Liver (tissue), 9 donors: ENCODE results near the gene PDE4B. TPM values are rescaled to one million over a fixed set of nuclear protein-coding genes. Genes with fewer than 3 reads are reported as not detected.

Experiments
- DNase-seq: peaks from one replicate; pipeline ENCODE4 v3.0.0-alpha.2; 2017; ENCODE audit warnings: low spot score
- H3K27ac ChIP-seq, 2 donors: one replicate each; pipeline ENCODE4 v1.7.0; 2013; ENCODE audit warnings: inconsistent platforms in 2 of 2, low read length in 2 of 2, control low read depth in 1 of 2, low read depth in 1 of 2, mild to moderate bottlenecking in 1 of 2
- H3K27me3 ChIP-seq, 4 donors: one replicate each; pipeline versions ENCODE4 v1.6.1 to v1.7.0; 2013; ENCODE audit warnings: low read length in 3 of 4, inconsistent platforms in 1 of 4, mild to moderate bottlenecking in 1 of 4, moderate library complexity in 1 of 4; ENCODE audit not compliant: control insufficient read depth in 4 of 4, insufficient read depth in 4 of 4
- H3K36me3 ChIP-seq, 4 donors: one replicate each; pipeline versions ENCODE4 v1.6.1 to v1.7.0; 2013; ENCODE audit warnings: low read length in 3 of 4, mild to moderate bottlenecking in 3 of 4, low read depth in 1 of 4, moderate library complexity in 1 of 4; ENCODE audit not compliant: control insufficient read depth in 4 of 4, insufficient read depth in 3 of 4
- H3K4me1 ChIP-seq, 4 donors: one replicate each; pipeline versions ENCODE4 v1.6.1 to v1.7.0; 2013; ENCODE audit warnings: low read length in 3 of 4, mild to moderate bottlenecking in 3 of 4, moderate library complexity in 1 of 4; ENCODE audit not compliant: control insufficient read depth in 4 of 4, insufficient read depth in 4 of 4
- H3K4me3 ChIP-seq, 3 donors: one replicate each; pipeline versions ENCODE4 v1.6.1 to v1.7.0; 2013; ENCODE audit warnings: low read length in 3 of 3, control low read depth in 1 of 3, low read depth in 1 of 3, mild to moderate bottlenecking in 1 of 3
- H3K9ac ChIP-seq, 2 donors: one replicate each; pipeline ENCODE4 v1.7.0; 2013; ENCODE audit warnings: low read length in 2 of 2, mild to moderate bottlenecking in 2 of 2, moderate library complexity in 2 of 2, control low read depth in 1 of 2, low read depth in 1 of 2
- H3K9me3 ChIP-seq, 4 donors: one replicate each; pipeline versions ENCODE4 v1.6.1 to v1.7.0; 2013; ENCODE audit warnings: low read length in 3 of 4; ENCODE audit not compliant: control insufficient read depth in 4 of 4
- EGR1 ChIP-seq, 2 donors: IDR thresholded peaks; 2 replicates each; pipeline ENCODE4 v1.6.1; 2016 to 2018; ENCODE audit warnings: antibody characterized with exemption in 2 of 2, low read depth in 2 of 2
- FOXA1 ChIP-seq: IDR thresholded peaks from 2 replicates; pipeline ENCODE4 v1.6.1; 2016; ENCODE audit warnings: antibody characterized with exemption
- FOXA2 ChIP-seq: IDR thresholded peaks from 2 replicates; pipeline ENCODE4 v1.6.1; 2016; ENCODE audit warnings: antibody characterized with exemption
- GABPA ChIP-seq, 2 donors: IDR thresholded peaks in 1 of 2; conservative IDR thresholded peaks in 1 of 2; 2 replicates each; pipeline ENCODE4 v1.6.1; 2016; ENCODE audit warnings: antibody characterized with exemption in 2 of 2, mild to moderate bottlenecking in 1 of 2, moderate library complexity in 1 of 2
- HNF4A ChIP-seq, 2 donors: conservative IDR thresholded peaks; 2 replicates each; pipeline ENCODE4 v1.6.1; 2016; ENCODE audit warnings: antibody characterized with exemption in 2 of 2, mild to moderate bottlenecking in 2 of 2
- HNF4G ChIP-seq: IDR thresholded peaks from 2 replicates; pipeline ENCODE4 v1.6.1; 2016; ENCODE audit warnings: antibody characterized with exemption
- JUND ChIP-seq, 2 donors: IDR thresholded peaks; 2 replicates each; pipeline ENCODE4 v1.6.1; 2016; ENCODE audit warnings: antibody characterized with exemption in 2 of 2
- NR2F2 ChIP-seq: IDR thresholded peaks from 2 replicates; pipeline ENCODE4 v1.6.1; 2016; ENCODE audit warnings: antibody characterized with exemption
- RAD21 ChIP-seq, 2 donors: IDR thresholded peaks; 2 replicates each; pipeline ENCODE4 v1.6.1; 2016; ENCODE audit warnings: antibody characterized with exemption in 2 of 2, mild to moderate bottlenecking in 2 of 2
- RXRA ChIP-seq, 2 donors: IDR thresholded peaks; 2 replicates each; pipeline ENCODE4 v1.6.1; 2017 to 2018; ENCODE audit warnings: antibody characterized with exemption in 2 of 2, mild to moderate bottlenecking in 1 of 2
- SP1 ChIP-seq: IDR thresholded peaks from 2 replicates; pipeline ENCODE4 v1.6.1; 2018; ENCODE audit warnings: antibody characterized with exemption, mild to moderate bottlenecking
- TAF1 ChIP-seq: conservative IDR thresholded peaks from 2 replicates; pipeline ENCODE4 v1.6.1; 2016; ENCODE audit warnings: antibody characterized with exemption, mild to moderate bottlenecking
- YY1 ChIP-seq: IDR thresholded peaks from 2 replicates; pipeline ENCODE4 v1.6.1; 2016; ENCODE audit warnings: antibody characterized with exemption, mild to moderate bottlenecking
- WGBS: extraction: QIAGEN DNeasy Blood & Tissue Kit; methylation state at CpG from one replicate; pipeline ENCODE4 v1.1.7; 2013; 5-methylcytosine and 5-hydroxymethylcytosine counted together
- polyA plus RNA-seq, 2 donors: library from polyadenylated mRNA; stranded (reverse) in 1 of 2; unstranded in 1 of 2; fragments of 200-250 nt in 1 of 2; fragments of >200 nt in 1 of 2; fragmentation: Nextera tagmentation in 1 of 2; extraction: Ambion mirVana in 1 of 2; gene quantifications; one replicate each; pipeline versions ENCODE4 v1.2.1 to v1.2.3, GENCODE V29; 2013 to 2015
- total RNA-seq, 2 donors: library from RNA; depleted of rRNA; stranded (reverse); fragments of >200 nt; gene quantifications; one replicate each; pipeline ENCODE4 v1.2.3, GENCODE V29; 2014
- TF ChIP-seq, protein P1 (sequence below): IDR thresholded peaks from 2 replicates; pipeline ENCODE4 v1.6.1; 2016; ENCODE audit warnings: antibody characterized with exemption, mild to moderate bottlenecking
- TF ChIP-seq, protein P2 (sequence below): IDR thresholded peaks from 2 replicates; pipeline ENCODE4 v1.6.1; 2016; ENCODE audit warnings: antibody characterized with exemption
- TF ChIP-seq, protein P3 (sequence below): IDR thresholded peaks from 2 replicates; pipeline ENCODE4 v1.6.1; 2016; ENCODE audit warnings: antibody characterized with exemption
- TF ChIP-seq, protein P4 (sequence below): fragments of 150-350 bp; IDR thresholded peaks from 2 replicates; pipeline ENCODE4 v1.5.1; 2017; ENCODE audit warnings: improper control_type of control experiment, low read depth, low read length; ENCODE audit not compliant: missing input control
- TF ChIP-seq, protein P5 (sequence below): IDR thresholded peaks from 2 replicates; pipeline ENCODE4 v1.6.1; 2016; ENCODE audit warnings: antibody characterized with exemption
- donor health status: healthy.
- donor health status: healthy.
- donor health status: healthy.
- donor health status: healthy.
- donor health status: healthy.

PDE4B gene
- total and polyA plus RNA-seq, 4 donors, result 1.9 to 3.9 (median 2.7) TPM

DNA sequence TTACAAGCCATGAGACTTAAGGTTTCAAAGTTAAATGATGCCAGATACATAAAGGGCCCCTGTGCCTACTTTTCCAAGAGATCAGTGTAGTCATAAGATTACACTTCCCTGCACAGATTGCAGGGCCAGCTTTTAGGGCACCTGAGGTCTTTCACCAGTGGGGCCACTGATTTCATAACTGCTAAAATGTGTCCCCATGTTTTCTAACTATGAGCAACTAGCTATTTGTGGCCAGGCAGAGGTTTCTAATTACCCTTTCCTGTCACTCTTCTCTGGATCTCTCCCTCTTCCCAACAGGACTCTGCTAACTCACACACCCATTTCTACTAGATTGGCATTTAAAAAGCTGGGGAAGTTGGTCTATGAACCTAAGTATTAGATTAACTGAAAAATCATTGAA, 534.2 kb downstream of the PDE4B start (continued):
- TF ChIP-seq, protein P1, sequence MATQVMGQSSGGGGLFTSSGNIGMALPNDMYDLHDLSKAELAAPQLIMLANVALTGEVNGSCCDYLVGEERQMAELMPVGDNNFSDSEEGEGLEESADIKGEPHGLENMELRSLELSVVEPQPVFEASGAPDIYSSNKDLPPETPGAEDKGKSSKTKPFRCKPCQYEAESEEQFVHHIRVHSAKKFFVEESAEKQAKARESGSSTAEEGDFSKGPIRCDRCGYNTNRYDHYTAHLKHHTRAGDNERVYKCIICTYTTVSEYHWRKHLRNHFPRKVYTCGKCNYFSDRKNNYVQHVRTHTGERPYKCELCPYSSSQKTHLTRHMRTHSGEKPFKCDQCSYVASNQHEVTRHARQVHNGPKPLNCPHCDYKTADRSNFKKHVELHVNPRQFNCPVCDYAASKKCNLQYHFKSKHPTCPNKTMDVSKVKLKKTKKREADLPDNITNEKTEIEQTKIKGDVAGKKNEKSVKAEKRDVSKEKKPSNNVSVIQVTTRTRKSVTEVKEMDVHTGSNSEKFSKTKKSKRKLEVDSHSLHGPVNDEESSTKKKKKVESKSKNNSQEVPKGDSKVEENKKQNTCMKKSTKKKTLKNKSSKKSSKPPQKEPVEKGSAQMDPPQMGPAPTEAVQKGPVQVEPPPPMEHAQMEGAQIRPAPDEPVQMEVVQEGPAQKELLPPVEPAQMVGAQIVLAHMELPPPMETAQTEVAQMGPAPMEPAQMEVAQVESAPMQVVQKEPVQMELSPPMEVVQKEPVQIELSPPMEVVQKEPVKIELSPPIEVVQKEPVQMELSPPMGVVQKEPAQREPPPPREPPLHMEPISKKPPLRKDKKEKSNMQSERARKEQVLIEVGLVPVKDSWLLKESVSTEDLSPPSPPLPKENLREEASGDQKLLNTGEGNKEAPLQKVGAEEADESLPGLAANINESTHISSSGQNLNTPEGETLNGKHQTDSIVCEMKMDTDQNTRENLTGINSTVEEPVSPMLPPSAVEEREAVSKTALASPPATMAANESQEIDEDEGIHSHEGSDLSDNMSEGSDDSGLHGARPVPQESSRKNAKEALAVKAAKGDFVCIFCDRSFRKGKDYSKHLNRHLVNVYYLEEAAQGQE, result no peak
- TF ChIP-seq, protein P2, sequence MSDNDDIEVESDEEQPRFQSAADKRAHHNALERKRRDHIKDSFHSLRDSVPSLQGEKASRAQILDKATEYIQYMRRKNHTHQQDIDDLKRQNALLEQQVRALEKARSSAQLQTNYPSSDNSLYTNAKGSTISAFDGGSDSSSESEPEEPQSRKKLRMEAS, result no peak

DNA sequence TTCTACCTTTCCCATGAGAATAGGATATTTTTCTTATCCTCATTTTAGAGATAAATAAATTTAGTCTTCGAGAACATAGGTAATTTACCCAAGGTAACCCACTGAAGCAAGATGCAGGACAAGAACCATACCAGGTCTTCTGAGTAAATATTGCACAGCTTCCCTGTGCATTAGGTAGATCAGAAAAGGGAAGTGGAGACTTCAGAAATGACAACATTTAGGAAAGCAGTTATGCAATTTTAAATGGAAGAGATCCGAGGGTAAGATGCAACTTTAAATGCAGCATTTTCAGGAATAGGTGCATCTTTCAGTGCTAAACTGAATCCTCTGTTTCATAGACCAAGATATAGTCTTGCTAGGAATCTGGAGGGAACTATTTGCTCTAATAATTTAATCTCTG, 534.9 kb downstream of the PDE4B start:
- no peak overlapping the region for H3K27ac ChIP-seq
- no peak overlapping the region for H3K9ac ChIP-seq
- H3K4me1 ChIP-seq, result peaks cover 0 to 4% (median 2%) of the 10 kb centered on the region in 4 donors
- H3K9me3 ChIP-seq, result no peaks in the 10 kb centered on the region
- 88% methylated on average over 2 of the region's 2 CpGs for WGBS
- H3K4me3 ChIP-seq, result no peak overlapping the region
- H3K36me3 ChIP-seq, result no peaks in the 10 kb centered on the region
- no peak for TF ChIP-seq NR2F2
- TF ChIP-seq SP1, result no peak
- TF ChIP-seq, protein P3, sequence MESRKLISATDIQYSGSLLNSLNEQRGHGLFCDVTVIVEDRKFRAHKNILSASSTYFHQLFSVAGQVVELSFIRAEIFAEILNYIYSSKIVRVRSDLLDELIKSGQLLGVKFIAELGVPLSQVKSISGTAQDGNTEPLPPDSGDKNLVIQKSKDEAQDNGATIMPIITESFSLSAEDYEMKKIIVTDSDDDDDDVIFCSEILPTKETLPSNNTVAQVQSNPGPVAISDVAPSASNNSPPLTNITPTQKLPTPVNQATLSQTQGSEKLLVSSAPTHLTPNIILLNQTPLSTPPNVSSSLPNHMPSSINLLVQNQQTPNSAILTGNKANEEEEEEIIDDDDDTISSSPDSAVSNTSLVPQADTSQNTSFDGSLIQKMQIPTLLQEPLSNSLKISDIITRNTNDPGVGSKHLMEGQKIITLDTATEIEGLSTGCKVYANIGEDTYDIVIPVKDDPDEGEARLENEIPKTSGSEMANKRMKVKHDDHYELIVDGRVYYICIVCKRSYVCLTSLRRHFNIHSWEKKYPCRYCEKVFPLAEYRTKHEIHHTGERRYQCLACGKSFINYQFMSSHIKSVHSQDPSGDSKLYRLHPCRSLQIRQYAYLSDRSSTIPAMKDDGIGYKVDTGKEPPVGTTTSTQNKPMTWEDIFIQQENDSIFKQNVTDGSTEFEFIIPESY, result no peak
- TF ChIP-seq, protein P1, result no peak
- TF ChIP-seq GABPA (IDR thresholded peaks at IDR 0.05 in 1 of 2, conservative IDR thresholded peaks at IDR 0.05 in 1 of 2), result no peak
- TF ChIP-seq, protein P4, sequence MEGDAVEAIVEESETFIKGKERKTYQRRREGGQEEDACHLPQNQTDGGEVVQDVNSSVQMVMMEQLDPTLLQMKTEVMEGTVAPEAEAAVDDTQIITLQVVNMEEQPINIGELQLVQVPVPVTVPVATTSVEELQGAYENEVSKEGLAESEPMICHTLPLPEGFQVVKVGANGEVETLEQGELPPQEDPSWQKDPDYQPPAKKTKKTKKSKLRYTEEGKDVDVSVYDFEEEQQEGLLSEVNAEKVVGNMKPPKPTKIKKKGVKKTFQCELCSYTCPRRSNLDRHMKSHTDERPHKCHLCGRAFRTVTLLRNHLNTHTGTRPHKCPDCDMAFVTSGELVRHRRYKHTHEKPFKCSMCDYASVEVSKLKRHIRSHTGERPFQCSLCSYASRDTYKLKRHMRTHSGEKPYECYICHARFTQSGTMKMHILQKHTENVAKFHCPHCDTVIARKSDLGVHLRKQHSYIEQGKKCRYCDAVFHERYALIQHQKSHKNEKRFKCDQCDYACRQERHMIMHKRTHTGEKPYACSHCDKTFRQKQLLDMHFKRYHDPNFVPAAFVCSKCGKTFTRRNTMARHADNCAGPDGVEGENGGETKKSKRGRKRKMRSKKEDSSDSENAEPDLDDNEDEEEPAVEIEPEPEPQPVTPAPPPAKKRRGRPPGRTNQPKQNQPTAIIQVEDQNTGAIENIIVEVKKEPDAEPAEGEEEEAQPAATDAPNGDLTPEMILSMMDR, result no peak
- TF ChIP-seq JUND (IDR thresholded peaks at IDR 0.05), result no peak
- TF ChIP-seq FOXA2, result no peak
- no peak for TF ChIP-seq RAD21 (IDR thresholded peaks at IDR 0.05)
- no peak for TF ChIP-seq RXRA (IDR thresholded peaks at IDR 0.05)
- TF ChIP-seq HNF4A (conservative IDR thresholded peaks at IDR 0.05), result no peak
- TF ChIP-seq EGR1 (IDR thresholded peaks at IDR 0.05; ENCODE audit: low read depth in 2 of 2), result no peak
- TF ChIP-seq HNF4G, result no peak
- TF ChIP-seq, protein P5, sequence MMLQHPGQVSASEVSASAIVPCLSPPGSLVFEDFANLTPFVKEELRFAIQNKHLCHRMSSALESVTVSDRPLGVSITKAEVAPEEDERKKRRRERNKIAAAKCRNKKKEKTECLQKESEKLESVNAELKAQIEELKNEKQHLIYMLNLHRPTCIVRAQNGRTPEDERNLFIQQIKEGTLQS, result no peak
- TF ChIP-seq TAF1, result no peak
- TF ChIP-seq, protein P2, result no peak
- no peak for TF ChIP-seq YY1
- TF ChIP-seq FOXA1, result no peak
- no peaks in the 10 kb centered on the region for H3K27me3 ChIP-seq
- no peak for DNase-seq
